Fibroblast of lung (primary cell): Measurements from ENCODE around the gene GNGT2.

Experiments used
- EZH2 ChIP-seq: IDR thresholded peaks from 2 replicates; pipeline ENCODE4 v1.5.1; 2012; ENCODE audit warnings: low read length, control low read depth, mild to moderate bottlenecking; ENCODE audit errors: missing control alignments
- TF ChIP-seq, protein P1 (sequence below), 2 donors: IDR thresholded peaks in 1 of 2; conservative IDR thresholded peaks in 1 of 2; 1 replicate in 1 of 2; 2 replicates in 1 of 2; pipeline ENCODE4 v1.5.1; 2011 to 2012; ENCODE audit warnings: low read length in 2 of 2, control low read depth in 1 of 2, inconsistent platforms in 1 of 2, low read depth in 1 of 2, mild to moderate bottlenecking in 1 of 2

DNA sequence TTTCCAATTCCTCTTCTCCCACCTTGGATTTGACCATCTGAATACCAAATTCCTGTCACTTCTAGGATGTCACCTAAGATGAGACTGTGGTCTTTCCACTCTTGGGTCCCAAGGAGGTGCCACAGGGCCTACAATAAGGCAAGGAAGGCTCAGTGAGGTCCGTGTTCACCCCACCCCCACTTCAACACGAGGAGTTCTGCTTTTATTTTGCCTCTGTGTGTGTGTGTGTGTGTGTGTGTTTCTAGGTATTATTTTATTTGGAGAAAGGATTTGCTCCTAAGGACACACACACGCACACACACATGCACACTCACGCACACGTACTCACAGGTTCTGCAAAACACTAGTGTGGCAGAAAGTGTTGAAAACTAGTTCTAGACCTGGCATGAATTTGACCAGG is 44.8 kb upstream of the GNGT2 start:
- TF ChIP-seq, protein P1, sequence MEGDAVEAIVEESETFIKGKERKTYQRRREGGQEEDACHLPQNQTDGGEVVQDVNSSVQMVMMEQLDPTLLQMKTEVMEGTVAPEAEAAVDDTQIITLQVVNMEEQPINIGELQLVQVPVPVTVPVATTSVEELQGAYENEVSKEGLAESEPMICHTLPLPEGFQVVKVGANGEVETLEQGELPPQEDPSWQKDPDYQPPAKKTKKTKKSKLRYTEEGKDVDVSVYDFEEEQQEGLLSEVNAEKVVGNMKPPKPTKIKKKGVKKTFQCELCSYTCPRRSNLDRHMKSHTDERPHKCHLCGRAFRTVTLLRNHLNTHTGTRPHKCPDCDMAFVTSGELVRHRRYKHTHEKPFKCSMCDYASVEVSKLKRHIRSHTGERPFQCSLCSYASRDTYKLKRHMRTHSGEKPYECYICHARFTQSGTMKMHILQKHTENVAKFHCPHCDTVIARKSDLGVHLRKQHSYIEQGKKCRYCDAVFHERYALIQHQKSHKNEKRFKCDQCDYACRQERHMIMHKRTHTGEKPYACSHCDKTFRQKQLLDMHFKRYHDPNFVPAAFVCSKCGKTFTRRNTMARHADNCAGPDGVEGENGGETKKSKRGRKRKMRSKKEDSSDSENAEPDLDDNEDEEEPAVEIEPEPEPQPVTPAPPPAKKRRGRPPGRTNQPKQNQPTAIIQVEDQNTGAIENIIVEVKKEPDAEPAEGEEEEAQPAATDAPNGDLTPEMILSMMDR (conservative IDR thresholded peaks at IDR 0.05 in 1 of 2, IDR thresholded peaks at IDR 0.05 in 1 of 2; ENCODE audit: low read depth in 1 of 2, low read length in 2 of 2): no peak
- no peak for TF ChIP-seq EZH2
